SJSA1 (cell line): ENCODE data around the gene CELSR1. TPM values are rescaled to one million over a fixed set of nuclear protein-coding genes. Genes with fewer than 3 reads are reported as not detected.

Experiments used
- DNase-seq, 2 experiments: peaks; one replicate each; pipeline ENCODE4 v3.0.0-alpha.2; 2015 to 2020; ENCODE audit warnings: low spot score in 2 of 2, low read depth in 1 of 2
- H3K27ac ChIP-seq: fragments of 250-450 bp; sonication (Bioruptor Pico); 2 replicates; pipeline ENCODE4 v1.5.1; 2020; ENCODE audit warnings: mild to moderate bottlenecking, moderate library complexity
- H3K27me3 ChIP-seq: fragments of 250-450 bp; sonication (Bioruptor Pico); replicated peaks from 2 replicates; pipeline ENCODE4 v1.5.1; 2020; ENCODE audit warnings: mild to moderate bottlenecking, moderate library complexity
- H3K36me3 ChIP-seq: fragments of 250-450 bp; sonication (Bioruptor Pico); 2 replicates; pipeline ENCODE4 v1.5.1; 2020; ENCODE audit warnings: mild to moderate bottlenecking
- H3K4me1 ChIP-seq: fragments of 250-450 bp; sonication (Bioruptor Pico); replicated peaks from 2 replicates; pipeline ENCODE4 v1.6.1; 2021; ENCODE audit warnings: mild to moderate bottlenecking
- H3K4me3 ChIP-seq: fragments of 250-450 bp; sonication (Bioruptor Pico); 2 replicates; pipeline ENCODE4 v1.5.1; 2020; ENCODE audit warnings: mild to moderate bottlenecking
- H3K9me3 ChIP-seq: fragments of 250-450 bp; sonication (Bioruptor Pico); replicated peaks from 2 replicates; pipeline ENCODE4 v1.5.1; 2020; ENCODE audit warnings: mild to moderate bottlenecking
- total RNA-seq: library from RNA; depleted of rRNA; stranded (reverse); fragments of >200 nt; shearing (Covaris generic); gene quantifications from 2 replicates; pipeline ENCODE4 v1.2.3, GENCODE V29; 2014

The CELSR1 gene
- total RNA-seq, 1 experiment from 2014 or later = 1.1 TPM

DNA sequence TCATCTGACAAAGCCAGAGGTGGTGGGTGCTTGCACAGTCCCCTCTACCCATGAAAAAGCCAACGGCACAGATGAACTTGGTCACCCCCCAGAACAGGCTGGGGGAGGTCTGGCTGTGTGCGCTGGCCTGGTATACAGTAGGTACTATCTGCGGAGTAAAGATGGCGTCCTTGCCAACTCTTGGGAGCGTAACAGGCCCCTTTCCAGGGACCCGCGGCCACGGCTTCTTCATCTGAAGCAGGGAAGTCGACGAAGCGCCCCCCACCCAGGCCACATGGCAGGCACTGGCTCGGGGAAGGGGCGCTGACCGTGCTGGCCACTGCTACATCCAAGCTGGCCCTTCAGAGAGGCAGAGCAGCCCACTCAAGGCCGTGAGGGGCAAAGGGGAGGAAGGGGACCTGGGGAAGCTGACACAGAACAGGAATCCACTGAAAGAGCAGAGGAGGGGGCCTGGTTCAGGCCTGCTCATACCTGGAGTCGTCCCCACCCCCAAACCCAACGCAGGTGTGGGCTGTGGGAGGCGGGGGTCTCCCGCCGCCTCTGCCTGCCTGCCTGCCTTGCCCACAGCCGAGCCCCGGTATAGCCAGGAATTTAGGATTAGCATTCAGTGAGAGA, 75.7 kb downstream of the CELSR1 start:
- DNase-seq = no peak
- no peak overlapping the region for H3K27ac ChIP-seq
- no peaks in the 10 kb centered on the region for H3K9me3 ChIP-seq
- no peaks in the 10 kb centered on the region for H3K36me3 ChIP-seq
- no peaks in the 10 kb centered on the region for H3K27me3 ChIP-seq
- peaks cover 13% of the 10 kb centered on the region; the same call in 1 of the 2 replicates for H3K4me1 ChIP-seq
- H3K4me3 ChIP-seq = no peak overlapping the region

DNA sequence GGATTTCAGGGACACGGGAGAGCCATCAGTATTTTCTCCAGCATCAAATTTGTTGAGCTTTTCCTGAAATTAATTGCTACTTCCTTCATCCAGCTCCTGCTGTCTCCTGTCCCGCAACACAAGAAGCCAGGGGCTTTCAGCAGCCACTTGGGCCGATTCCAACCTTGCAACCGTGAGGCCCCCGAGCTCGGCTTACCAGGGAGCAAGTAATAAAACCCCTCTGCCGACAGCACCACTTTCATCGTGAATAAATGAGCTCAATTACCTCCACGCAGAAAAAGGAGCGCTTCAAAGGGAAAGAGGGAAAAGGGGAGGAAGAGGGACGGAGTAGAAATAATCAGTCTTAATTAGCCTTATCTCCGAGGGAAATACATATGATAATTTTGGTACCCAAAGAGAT, 76.6 kb downstream of the CELSR1 start:
- H3K4me3 ChIP-seq = no peak overlapping the region
- no peak overlapping the region for H3K27ac ChIP-seq
- H3K9me3 ChIP-seq = no peaks in the 10 kb centered on the region
- no peak for DNase-seq
- no peaks in the 10 kb centered on the region for H3K36me3 ChIP-seq
- H3K4me1 ChIP-seq = peaks cover 13% of the 10 kb centered on the region; the same call in 1 of the 2 replicates
- peaks cover 1% of the 10 kb centered on the region; the same call in 1 of the 2 replicates for H3K27me3 ChIP-seq

DNA sequence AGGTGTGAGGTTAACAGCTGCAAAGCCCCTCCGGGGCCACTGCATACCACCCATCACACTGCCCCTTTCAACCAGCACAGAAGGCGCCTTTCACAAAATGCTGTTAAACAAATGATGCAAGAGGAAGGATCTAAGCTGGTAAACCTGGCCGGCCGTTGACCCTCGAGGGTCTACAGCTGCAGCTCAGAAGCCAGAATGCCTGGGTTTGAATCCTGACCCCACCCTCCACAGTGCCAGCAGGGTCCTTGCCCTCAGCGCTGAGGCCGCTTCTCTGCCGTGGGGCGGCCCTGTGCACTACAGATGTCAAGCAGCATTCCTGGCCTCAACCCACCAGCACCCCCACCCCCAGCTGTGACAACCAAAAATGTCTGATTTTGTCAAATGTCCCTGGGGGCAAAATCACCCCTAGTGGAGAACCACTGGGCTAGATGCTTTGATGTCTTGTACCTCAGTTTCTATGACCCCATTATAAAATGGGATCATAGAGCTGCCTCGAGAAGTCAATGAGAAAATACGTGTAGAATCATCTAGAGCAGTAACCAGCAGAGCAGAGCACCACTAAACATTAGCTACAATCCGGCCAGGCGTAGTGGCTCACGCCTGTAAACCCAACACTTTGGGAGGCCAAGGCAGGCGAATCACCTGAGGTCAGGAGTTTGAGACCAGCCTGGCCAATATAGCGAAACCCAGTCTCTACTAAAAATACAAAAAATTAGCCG, 77.9 kb downstream of the CELSR1 start:
- H3K36me3 ChIP-seq = no peaks in the 10 kb centered on the region
- H3K27me3 ChIP-seq = peaks cover 6% of the 10 kb centered on the region; the same call in 1 of the 2 replicates
- no peak for DNase-seq
- peaks cover 13% of the 10 kb centered on the region; the same call in 1 of the 2 replicates for H3K4me1 ChIP-seq
- no peak overlapping the region for H3K27ac ChIP-seq
- no peak overlapping the region for H3K4me3 ChIP-seq
- H3K9me3 ChIP-seq = no peaks in the 10 kb centered on the region

DNA sequence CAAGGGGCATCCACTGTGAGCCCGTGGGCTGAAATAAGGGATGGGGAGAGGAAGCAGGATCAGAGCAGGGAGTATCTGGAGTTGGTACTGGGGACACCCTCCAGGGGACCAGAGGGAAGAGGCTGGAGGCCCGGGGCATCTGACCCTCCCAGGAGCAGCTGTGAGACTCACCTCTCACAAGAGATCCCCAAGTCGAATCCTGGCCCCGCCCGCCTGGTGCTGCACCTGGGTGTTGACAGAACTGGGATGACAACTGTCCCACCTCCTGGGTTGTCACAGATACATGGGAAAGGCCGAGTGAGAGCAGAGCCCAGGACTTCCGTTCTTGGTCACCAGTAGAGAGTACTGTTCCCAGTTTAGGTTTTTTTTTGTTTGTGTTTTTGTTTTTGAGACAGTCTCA, 78.9 kb downstream of the CELSR1 start:
- DNase-seq = no peak
- H3K27me3 ChIP-seq = peaks cover 6% of the 10 kb centered on the region; the same call in 1 of the 2 replicates
- H3K4me1 ChIP-seq = peaks cover 13% of the 10 kb centered on the region; the same call in 1 of the 2 replicates
- no peak overlapping the region for H3K4me3 ChIP-seq
- H3K9me3 ChIP-seq = no peaks in the 10 kb centered on the region
- no peak overlapping the region for H3K27ac ChIP-seq
- no peaks in the 10 kb centered on the region for H3K36me3 ChIP-seq

DNA sequence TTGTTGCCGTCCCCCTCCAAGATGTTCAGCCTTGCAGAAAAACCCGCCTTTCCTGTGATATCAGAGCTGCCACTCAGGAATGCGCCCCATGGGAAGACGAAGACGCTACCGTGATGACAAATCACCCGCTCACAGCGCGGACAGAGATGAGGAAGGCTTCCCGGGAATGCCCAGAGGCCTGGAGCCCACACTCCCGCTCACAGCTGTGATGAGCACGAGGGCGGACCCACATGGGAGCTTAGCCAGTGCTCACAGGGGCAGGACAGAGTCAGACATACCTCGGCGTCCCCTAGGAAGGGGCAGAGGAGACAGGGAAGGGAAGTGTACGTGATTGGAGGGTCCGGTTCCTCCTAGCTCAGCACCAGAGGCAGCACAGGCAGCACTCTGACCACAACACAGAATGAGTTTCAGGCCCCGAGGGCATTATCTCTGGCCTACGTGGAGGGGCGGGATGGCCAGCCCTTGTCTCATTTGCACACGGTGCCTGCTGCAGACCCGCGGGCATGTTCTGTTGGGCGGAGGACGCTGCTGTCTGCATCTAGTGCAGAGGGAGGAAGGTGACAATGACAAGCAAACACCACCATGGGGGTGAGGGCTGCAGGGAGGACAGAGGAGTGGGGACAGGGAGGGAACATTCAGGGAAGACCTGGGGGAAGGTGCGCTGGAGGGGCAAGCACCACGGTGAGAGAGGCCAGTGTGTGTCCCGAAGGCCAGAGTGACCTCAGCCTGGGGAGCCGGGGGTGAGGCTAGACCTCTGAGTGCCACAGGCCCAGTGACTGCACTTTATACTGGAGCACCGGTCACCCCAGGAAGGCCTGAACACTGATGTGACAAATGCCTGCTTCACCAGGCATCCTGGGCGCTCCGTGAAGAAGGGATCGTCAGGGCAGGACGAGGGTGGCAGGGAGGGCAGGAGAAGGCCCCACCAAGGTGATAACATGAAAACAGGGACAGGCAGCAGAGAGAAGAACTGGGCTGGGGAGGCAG, 79.6 kb downstream of the CELSR1 start:
- Histone ChIP-seq H3K27ac (no peak overlapping the region), H3K9me3 (no peaks in the 10 kb centered on the region), H3K4me1 (peaks cover 9% of the 10 kb centered on the region; the same call in 1 of the 2 replicates), H3K4me3 (no peak overlapping the region), H3K27me3 (peaks cover 6% of the 10 kb centered on the region; the same call in 1 of the 2 replicates), H3K36me3 (no peaks in the 10 kb centered on the region)
- no peak for DNase-seq

DNA sequence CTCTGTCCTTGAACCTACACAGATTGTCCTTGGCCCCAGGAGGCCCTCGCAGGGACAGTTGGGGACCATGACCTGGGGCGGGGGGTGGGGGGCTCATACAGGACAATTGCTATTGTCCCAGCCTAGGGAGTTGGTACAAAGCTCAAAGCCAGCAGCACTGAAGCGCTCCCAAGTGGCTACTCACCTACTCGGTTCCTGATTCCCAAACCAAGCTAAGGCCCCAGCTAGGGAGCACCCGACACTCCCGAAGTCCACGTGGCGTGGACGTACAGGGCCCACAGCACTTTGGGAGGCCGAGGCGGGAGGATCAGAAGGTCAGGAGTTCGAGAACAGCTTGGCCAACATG, 80.6 kb downstream of the CELSR1 start:
- no peaks in the 10 kb centered on the region for H3K4me1 ChIP-seq
- DNase-seq = no peak
- no peaks in the 10 kb centered on the region for H3K9me3 ChIP-seq
- H3K36me3 ChIP-seq = no peaks in the 10 kb centered on the region
- no peak overlapping the region for H3K4me3 ChIP-seq
- H3K27ac ChIP-seq = no peak overlapping the region
- peaks cover 6% of the 10 kb centered on the region; the same call in 1 of the 2 replicates for H3K27me3 ChIP-seq

DNA sequence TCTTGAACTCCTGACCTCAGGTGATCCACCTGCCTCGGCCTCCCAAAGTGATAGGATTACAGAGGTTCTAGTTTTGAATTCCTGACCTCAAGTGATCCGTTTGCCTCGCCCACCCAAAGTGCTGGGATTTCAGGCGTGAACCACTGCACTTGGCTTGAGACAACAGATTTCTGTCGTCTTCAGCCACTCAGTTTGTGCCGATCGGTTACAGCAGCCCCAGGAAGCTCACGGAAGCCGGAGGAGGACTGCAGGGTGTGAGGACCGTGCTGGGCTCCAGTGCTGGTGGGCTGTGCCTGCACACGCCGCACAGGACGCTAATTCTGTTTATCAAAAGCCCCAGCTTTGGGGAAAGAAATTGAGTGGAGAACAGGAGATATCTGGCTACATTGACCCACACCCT, 82.0 kb downstream of the CELSR1 start:
- Histone ChIP-seq H3K27ac (no peak overlapping the region), H3K36me3 (no peaks in the 10 kb centered on the region), H3K4me1 (no peaks in the 10 kb centered on the region), H3K27me3 (peaks cover 6% of the 10 kb centered on the region; the same call in 1 of the 2 replicates), H3K9me3 (no peaks in the 10 kb centered on the region), H3K4me3 (no peak overlapping the region)
- DNase-seq = no peak

DNA sequence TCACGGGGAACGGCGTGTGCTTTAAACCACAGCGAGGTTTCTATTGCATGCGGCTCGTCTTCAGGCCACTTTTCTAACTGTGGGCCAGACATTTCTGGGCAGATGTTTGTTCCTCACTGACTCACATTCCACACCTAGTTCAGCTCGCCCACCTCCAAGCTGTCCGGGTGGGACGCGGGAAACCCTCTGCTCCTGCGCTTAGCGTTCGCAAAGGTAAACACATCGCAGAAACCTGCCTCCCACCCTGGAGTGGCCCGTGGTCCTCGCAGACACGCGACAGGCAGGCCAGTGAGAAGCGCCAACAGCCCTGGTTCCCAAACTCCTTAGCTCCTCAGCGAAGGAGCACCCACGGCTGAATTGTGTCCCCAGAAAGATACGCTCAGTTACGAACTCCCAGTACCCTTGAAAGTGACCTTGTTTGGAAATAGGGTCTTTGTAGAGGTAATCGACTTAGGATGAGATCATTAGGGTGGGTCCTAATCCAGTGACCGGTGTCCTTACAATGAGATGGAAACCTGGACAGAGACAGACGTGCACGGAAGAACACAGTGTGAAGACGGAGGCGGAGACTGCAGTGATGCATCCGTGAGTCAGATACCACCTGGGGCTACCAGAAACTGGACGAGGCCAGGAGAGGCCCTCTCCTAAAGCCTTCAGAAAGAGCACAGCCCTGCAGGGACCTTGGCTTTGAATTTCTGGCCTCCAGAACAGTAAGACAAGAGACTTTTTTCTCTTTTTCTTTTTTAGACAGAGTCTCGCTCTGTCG, 82.7 kb downstream of the CELSR1 start:
- H3K27ac ChIP-seq = no peak overlapping the region
- H3K36me3 ChIP-seq = no peaks in the 10 kb centered on the region
- no peaks in the 10 kb centered on the region for H3K4me1 ChIP-seq
- H3K9me3 ChIP-seq = no peaks in the 10 kb centered on the region
- no peak overlapping the region for H3K4me3 ChIP-seq
- DNase-seq = no peak
- H3K27me3 ChIP-seq = peaks cover 6% of the 10 kb centered on the region; the same call in 1 of the 2 replicates

- no peak overlapping the region for H3K27ac ChIP-seq
- no peaks in the 10 kb centered on the region for H3K4me1 ChIP-seq
- H3K4me3 ChIP-seq = no peak overlapping the region
- DNase-seq = no peak
- no peaks in the 10 kb centered on the region for H3K9me3 ChIP-seq
- H3K27me3 ChIP-seq = peaks cover 6% of the 10 kb centered on the region; the same call in 1 of the 2 replicates
- no peaks in the 10 kb centered on the region for H3K36me3 ChIP-seq
Measured at GRCh38 chr22:46453829-46454503, 83.5 kb downstream of the CELSR1 start.

- Histone ChIP-seq H3K4me3 (no peak overlapping the region), H3K9me3 (no peaks in the 10 kb centered on the region), H3K36me3 (no peaks in the 10 kb centered on the region), H3K27me3 (peaks cover 6% of the 10 kb centered on the region; the same call in 1 of the 2 replicates), H3K4me1 (no peaks in the 10 kb centered on the region), H3K27ac (no peak overlapping the region)
- no peak for DNase-seq
Measured at GRCh38 chr22:46453006-46453828, 84.2 kb downstream of the CELSR1 start.

GRCh38 chr22:46452195-46453005, 85.0 kb downstream of the CELSR1 start:
- Histone ChIP-seq H3K9me3 (no peaks in the 10 kb centered on the region), H3K36me3 (no peaks in the 10 kb centered on the region), H3K27ac (no peak overlapping the region), H3K4me1 (no peaks in the 10 kb centered on the region), H3K4me3 (no peak overlapping the region), H3K27me3 (peaks cover 6% of the 10 kb centered on the region; the same call in 1 of the 2 replicates)
- DNase-seq = no peak
